Parathyroid adenoma (tissue), 2 donors: ENCODE data around the gene LONRF3.

Experiments
- H2AFZ ChIP-seq: fragments of 300-600 bp; sonication (generic); one replicate; pipeline ENCODE4 v1.7.0; 2017; ENCODE audit warnings: antibody characterized with exemption, mild to moderate bottlenecking
- H3K27ac ChIP-seq: fragments of 300-600 bp; sonication (generic); one replicate; pipeline ENCODE4 v1.7.0; 2017
- H3K27me3 ChIP-seq: fragments of 300-600 bp; sonication (generic); one replicate; pipeline ENCODE4 v1.7.0; 2017; ENCODE audit warnings: low read length; ENCODE audit not compliant: control insufficient read depth, insufficient read depth
- H3K36me3 ChIP-seq: fragments of 300-600 bp; sonication (generic); one replicate; pipeline ENCODE4 v1.7.0; 2017; ENCODE audit warnings: low read length; ENCODE audit not compliant: control insufficient read depth, insufficient read depth
- H3K4me1 ChIP-seq: fragments of 300-600 bp; sonication (generic); one replicate; pipeline ENCODE4 v1.7.0; 2017; ENCODE audit warnings: control low read depth
- H3K4me2 ChIP-seq: fragments of 300-600 bp; sonication (generic); one replicate; pipeline ENCODE4 v1.7.0; 2017; ENCODE audit warnings: low read length
- H3K4me3 ChIP-seq: fragments of 300-600 bp; sonication (generic); one replicate; pipeline ENCODE4 v1.7.0; 2017; ENCODE audit warnings: low read depth, low read length
- H3K79me2 ChIP-seq: fragments of 300-600 bp; sonication (generic); one replicate; pipeline ENCODE4 v1.7.0; 2017; ENCODE audit warnings: control low read depth
- H3K9ac ChIP-seq: fragments of 300-600 bp; sonication (generic); one replicate; pipeline ENCODE4 v1.7.0; 2017; ENCODE audit warnings: mild to moderate bottlenecking
- H3K9me3 ChIP-seq: fragments of 300-600 bp; sonication (generic); one replicate; pipeline ENCODE4 v1.7.0; 2017; ENCODE audit warnings: low read length; ENCODE audit not compliant: control insufficient read depth
- TF ChIP-seq, protein P1 (sequence below): fragments of 300-600 bp; sonication (generic); IDR thresholded peaks from one replicate; pipeline ENCODE4 v1.7.0; 2017; ENCODE audit warnings: antibody characterized with exemption, mild to moderate bottlenecking
- donor health status: primary hyperparathyroidism.

Gene LONRF3

DNA sequence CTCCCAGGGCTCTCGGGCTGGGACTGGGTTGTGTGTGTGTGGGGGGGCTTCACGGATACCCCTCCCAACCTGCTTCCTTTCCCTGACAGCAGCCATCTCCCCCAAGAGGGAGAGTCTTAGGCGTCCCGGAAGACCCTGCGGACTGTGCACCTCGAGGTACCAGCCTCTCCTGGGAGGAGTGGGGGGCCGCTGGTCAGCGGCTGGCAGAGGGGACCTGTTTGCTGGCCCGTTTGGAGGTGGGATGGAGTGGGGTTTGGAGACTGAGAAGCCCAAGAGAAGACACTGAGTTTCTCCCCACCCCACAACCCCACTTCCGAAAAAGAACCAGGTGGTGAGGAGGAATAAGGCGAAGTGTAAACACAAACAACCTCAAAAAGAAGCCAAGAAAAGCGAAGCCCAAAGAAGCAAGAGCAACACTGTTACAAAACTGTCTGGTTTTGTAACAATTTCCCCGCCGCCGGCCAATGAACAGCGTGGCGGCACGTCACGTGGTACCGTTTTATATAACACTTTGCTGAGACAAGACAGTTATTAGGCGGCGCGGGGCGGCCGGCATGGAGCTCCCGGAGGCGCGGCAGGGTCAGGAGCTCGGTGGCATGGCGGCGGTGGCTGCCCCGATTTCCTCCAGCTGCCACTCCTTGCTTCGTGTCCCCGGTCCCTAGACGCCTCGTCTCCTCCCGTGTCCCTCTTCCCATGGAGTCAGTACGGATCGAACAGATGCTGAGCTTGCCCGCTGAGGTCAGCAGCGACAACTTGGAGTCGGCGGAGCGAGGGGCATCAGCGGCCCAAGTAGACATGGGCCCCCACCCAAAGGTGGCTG, at the start of gene LONRF3:
Gene LONRF3 (plus strand): TSS at position 531 of the 820 bp plus-strand sequence. CDS start 163 bp downstream, at position 694.
- TF ChIP-seq, protein P1, sequence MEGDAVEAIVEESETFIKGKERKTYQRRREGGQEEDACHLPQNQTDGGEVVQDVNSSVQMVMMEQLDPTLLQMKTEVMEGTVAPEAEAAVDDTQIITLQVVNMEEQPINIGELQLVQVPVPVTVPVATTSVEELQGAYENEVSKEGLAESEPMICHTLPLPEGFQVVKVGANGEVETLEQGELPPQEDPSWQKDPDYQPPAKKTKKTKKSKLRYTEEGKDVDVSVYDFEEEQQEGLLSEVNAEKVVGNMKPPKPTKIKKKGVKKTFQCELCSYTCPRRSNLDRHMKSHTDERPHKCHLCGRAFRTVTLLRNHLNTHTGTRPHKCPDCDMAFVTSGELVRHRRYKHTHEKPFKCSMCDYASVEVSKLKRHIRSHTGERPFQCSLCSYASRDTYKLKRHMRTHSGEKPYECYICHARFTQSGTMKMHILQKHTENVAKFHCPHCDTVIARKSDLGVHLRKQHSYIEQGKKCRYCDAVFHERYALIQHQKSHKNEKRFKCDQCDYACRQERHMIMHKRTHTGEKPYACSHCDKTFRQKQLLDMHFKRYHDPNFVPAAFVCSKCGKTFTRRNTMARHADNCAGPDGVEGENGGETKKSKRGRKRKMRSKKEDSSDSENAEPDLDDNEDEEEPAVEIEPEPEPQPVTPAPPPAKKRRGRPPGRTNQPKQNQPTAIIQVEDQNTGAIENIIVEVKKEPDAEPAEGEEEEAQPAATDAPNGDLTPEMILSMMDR: no peak
- Histone ChIP-seq H3K9ac (no peak within 1 kb of the TSS), H3K4me1 (no peaks in the 10 kb centered on the region), H3K27me3 (no peaks in the 10 kb centered on the region), H2AFZ (peak within 1 kb of the TSS; percentile 79), H3K36me3 (no peaks in the 10 kb centered on the region), H3K4me2 (peak within 1 kb of the TSS; percentile 68), H3K4me3 (peak within 1 kb of the TSS; percentile 53), H3K9me3 (no peaks in the 10 kb centered on the region), H3K27ac (no peak within 1 kb of the TSS), H3K79me2 (no peaks in the 10 kb centered on the region)

DNA sequence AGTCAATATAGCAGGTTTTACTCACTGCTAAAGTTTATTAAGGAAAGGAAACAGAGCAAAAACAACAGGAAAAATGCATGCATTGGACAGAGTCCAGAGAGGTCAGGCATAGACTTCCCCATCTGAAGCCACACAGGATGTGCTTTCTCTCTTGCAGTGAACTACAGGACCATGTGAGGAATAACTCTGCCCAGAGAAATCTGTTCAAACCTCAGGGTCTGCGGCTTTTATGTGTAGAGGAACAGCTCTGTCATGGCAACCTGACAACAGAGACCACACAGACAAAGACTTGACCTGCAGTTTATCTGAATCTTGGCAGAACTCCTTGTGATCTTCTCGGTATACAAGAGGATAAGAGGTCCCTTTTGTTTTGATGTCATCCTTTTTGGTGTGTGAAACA, 46.3 kb upstream of the LONRF3 start:
- Histone ChIP-seq H3K9me3 (no peaks in the 10 kb centered on the region), H3K4me1 (no peaks in the 10 kb centered on the region), H3K27me3 (no peaks in the 10 kb centered on the region), H3K4me3 (no peak overlapping the region), H3K9ac (no peak overlapping the region), H2AFZ (no peak overlapping the region), H3K4me2 (no peak overlapping the region), H3K79me2 (no peaks in the 10 kb centered on the region), H3K36me3 (no peaks in the 10 kb centered on the region), H3K27ac (no peak overlapping the region)
- TF ChIP-seq, protein P1: no peak

DNA sequence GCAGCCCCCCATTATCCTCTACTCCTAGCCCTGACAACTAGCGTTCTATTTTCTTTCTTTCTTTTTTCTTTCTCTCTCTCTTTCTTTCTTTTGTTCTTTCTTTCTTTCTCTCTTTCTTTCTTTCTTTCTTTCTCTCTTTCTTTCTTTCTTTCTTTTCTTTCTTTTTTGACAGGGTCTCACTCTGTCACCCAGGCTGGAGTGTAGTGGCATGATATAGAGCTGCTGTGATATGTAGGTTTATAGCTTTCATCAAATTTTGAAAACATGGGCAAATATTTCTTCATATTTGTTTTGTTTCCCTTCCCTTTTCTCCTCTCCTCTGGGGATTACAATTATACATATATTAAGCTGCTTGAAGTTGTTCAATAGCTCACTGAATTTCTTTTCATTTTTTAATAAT, 39.1 kb upstream of the LONRF3 start:
- H3K9me3 ChIP-seq: no peaks in the 10 kb centered on the region
- H3K4me3 ChIP-seq: no peak overlapping the region
- H3K27ac ChIP-seq: no peak overlapping the region
- no peaks in the 10 kb centered on the region for H3K36me3 ChIP-seq
- H3K79me2 ChIP-seq: no peaks in the 10 kb centered on the region
- H3K27me3 ChIP-seq: no peaks in the 10 kb centered on the region
- no peak overlapping the region for H3K4me2 ChIP-seq
- H2AFZ ChIP-seq: no peak overlapping the region
- TF ChIP-seq, protein P1: no peak
- no peaks in the 10 kb centered on the region for H3K4me1 ChIP-seq
- H3K9ac ChIP-seq: no peak overlapping the region

DNA sequence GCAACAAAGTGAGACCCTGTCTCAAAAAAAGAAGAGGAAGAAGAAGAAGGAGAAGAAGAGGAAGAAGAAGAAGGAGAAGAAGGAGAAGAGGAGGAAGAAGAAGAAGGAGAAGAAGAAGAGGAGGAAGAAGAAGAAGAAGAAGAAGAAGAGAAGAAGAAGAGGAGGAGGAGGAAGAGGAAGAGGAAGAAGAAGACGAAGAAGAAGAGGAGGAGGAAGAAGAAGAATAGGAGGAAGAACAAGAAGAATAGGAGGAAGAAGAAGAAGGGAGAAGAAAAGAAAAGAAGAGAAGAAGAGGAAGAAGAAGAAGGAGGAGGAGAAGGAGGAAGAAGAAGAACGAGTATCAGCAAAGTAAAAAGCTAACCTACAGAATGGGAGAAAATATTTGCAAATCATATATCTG, 33.3 kb upstream of the LONRF3 start:
- H3K27ac ChIP-seq: no peak overlapping the region
- H3K27me3 ChIP-seq: no peaks in the 10 kb centered on the region
- no peaks in the 10 kb centered on the region for H3K4me1 ChIP-seq
- no peaks in the 10 kb centered on the region for H3K79me2 ChIP-seq
- no peaks in the 10 kb centered on the region for H3K9me3 ChIP-seq
- no peak overlapping the region for H3K4me2 ChIP-seq
- no peak overlapping the region for H3K4me3 ChIP-seq
- no peaks in the 10 kb centered on the region for H3K36me3 ChIP-seq
- H3K9ac ChIP-seq: no peak overlapping the region
- TF ChIP-seq, protein P1: no peak
- H2AFZ ChIP-seq: no peak overlapping the region

DNA sequence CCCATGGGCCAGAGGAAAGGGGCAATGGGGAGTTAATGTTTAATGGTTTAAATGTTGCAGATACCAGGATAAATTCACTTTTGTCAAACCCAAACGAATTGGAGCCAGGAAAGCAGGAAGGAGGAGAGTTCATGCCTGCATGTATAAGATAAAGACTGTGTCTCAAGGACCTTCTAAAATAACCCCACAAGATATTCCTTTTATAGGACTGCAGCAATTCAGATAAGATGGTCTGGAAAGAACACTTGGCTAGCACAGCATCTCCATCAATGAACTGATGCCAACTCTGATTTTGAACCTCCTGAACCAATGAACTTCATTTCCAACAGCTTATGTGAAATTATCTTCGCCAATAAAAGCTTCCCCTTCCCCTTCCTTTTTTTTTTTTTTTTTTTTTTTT, 31.3 kb upstream of the LONRF3 start:
- no peak overlapping the region for H3K4me3 ChIP-seq
- no peak overlapping the region for H3K4me2 ChIP-seq
- H3K27ac ChIP-seq: no peak overlapping the region
- H3K9ac ChIP-seq: no peak overlapping the region
- no peaks in the 10 kb centered on the region for H3K27me3 ChIP-seq
- H3K36me3 ChIP-seq: no peaks in the 10 kb centered on the region
- no peaks in the 10 kb centered on the region for H3K4me1 ChIP-seq
- no peak overlapping the region for H2AFZ ChIP-seq
- H3K9me3 ChIP-seq: no peaks in the 10 kb centered on the region
- H3K79me2 ChIP-seq: no peaks in the 10 kb centered on the region
- TF ChIP-seq, protein P1: no peak
